Measurements from ENCODE around the gene RNU6-7. TPM values are rescaled to one million over a fixed set of nuclear protein-coding genes. Genes with fewer than 3 reads are reported as not detected.
A peak's percentile ranks its signal among the peaks of the same experiment; 100 is the strongest.

The RNU6-7 gene
- total and polyA plus RNA-seq, 11 donors = not detected

- Histone ChIP-seq H3K9me3 (no peaks in the 10 kb centered on the region), H3K4me3 (no peak overlapping the region), H3K4me1 (peaks cover 0 to 16% (median 5%) of the 10 kb centered on the region in 12 donors), H3K27me3 (no peaks in the 10 kb centered on the region), H3K27ac (no peak overlapping the region), H3K36me3 (no peaks in the 10 kb centered on the region)
- TF ChIP-seq POLR2A (IDR thresholded peaks at IDR 0.05) = no peak
- TF ChIP-seq, protein P1, sequence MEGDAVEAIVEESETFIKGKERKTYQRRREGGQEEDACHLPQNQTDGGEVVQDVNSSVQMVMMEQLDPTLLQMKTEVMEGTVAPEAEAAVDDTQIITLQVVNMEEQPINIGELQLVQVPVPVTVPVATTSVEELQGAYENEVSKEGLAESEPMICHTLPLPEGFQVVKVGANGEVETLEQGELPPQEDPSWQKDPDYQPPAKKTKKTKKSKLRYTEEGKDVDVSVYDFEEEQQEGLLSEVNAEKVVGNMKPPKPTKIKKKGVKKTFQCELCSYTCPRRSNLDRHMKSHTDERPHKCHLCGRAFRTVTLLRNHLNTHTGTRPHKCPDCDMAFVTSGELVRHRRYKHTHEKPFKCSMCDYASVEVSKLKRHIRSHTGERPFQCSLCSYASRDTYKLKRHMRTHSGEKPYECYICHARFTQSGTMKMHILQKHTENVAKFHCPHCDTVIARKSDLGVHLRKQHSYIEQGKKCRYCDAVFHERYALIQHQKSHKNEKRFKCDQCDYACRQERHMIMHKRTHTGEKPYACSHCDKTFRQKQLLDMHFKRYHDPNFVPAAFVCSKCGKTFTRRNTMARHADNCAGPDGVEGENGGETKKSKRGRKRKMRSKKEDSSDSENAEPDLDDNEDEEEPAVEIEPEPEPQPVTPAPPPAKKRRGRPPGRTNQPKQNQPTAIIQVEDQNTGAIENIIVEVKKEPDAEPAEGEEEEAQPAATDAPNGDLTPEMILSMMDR (IDR thresholded peaks at IDR 0.05) = no peak
- WGBS, 4 donors = 75 to 79% (median 76%) methylated on average over 5 of the region's 5 CpGs
- ATAC-seq (peak in 1 of 4 donors; percentile 10), DNase-seq (no peak)
- intact Hi-C loops (cut with DNase I) = loop anchor here in 2 of 10 donors (5.0 kb wide), 2 partner anchors 42 to 312 kb away; no protein-coding TSS in a partner anchor
Observed at GRCh38 chr14:32249371-32249770, 47.5 kb downstream of the RNU6-7 start.

- Histone ChIP-seq H3K9me3 (no peaks in the 10 kb centered on the region), H3K27ac (no peak overlapping the region), H3K4me3 (no peak overlapping the region), H3K36me3 (no peaks in the 10 kb centered on the region), H3K27me3 (no peaks in the 10 kb centered on the region), H3K4me1 (peaks cover 0 to 16% (median 7%) of the 10 kb centered on the region in 12 donors)
- ATAC-seq (no peak), DNase-seq (no peak)
- 89 to 98% (median 92%) methylated on average over 4 of the region's 4 CpGs for WGBS, 4 donors
- TF ChIP-seq, protein P1 (IDR thresholded peaks at IDR 0.05) = no peak
- TF ChIP-seq POLR2A (IDR thresholded peaks at IDR 0.05) = no peak
- intact Hi-C loops (cut with DNase I) = loop anchor here in 9 of 10 donors (2.0 to 10.0 kb wide), 10 partner anchors 42 to 742 kb away; partner anchors contain the start of genes ARHGAP5 (in 2 of the 9), RNU6-7 (in 2 of the 9) and RNU6-8 (in 2 of the 9)
Observed at GRCh38 chr14:32249780-32250179, 47.9 kb downstream of the RNU6-7 start.

GRCh38 chr14:32250681-32251080 is 48.8 kb downstream of the RNU6-7 start:
- TF ChIP-seq, protein P1 (IDR thresholded peaks at IDR 0.05) = no peak
- ATAC-seq (no peak), DNase-seq (no peak)
- Histone ChIP-seq H3K27ac (peak overlapping the region in 1 of 12 donors; percentile 15), H3K4me1 (peaks cover 0 to 24% (median 9%) of the 10 kb centered on the region in 12 donors), H3K27me3 (no peaks in the 10 kb centered on the region), H3K4me3 (no peak overlapping the region), H3K36me3 (no peaks in the 10 kb centered on the region), H3K9me3 (no peaks in the 10 kb centered on the region)
- intact Hi-C loops (cut with DNase I) = loop anchor here in 8 of 10 donors (2.0 to 10.0 kb wide), 9 partner anchors 48 to 743 kb away; partner anchors contain the start of genes ARHGAP5 (in 2 of the 8), RNU6-7 (in 2 of the 8) and RNU6-8 (in 2 of the 8)
- WGBS, 4 donors = 81 to 87% (median 84%) methylated on average over 3 of the region's 3 CpGs

DNA sequence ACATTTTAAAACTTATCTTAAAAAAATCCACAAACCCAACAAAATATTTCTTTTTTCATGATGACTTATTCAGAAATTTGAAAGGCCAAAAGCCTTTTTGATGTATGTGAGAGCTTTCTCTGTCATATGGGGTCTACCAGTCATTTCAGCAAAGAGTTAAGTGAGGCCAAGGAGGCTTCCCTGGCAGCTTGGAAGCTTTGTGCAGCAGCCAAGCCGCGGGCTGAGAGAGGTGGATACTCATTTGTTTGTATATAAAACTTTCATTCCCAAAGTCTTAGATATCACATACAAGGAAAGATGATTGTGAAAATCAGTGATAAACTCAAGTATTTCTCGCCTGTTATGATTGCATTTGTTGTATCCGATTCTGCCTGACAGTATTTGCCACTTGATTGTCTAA is 49.7 kb downstream of the RNU6-7 start:
- Histone ChIP-seq H3K4me3 (no peak overlapping the region), H3K36me3 (no peaks in the 10 kb centered on the region), H3K9me3 (no peaks in the 10 kb centered on the region), H3K27ac (peak overlapping the region in 4 of 12 donors; percentile 0 to 63 (median 20)), H3K4me1 (peaks cover 0 to 30% (median 12%) of the 10 kb centered on the region in 12 donors), H3K27me3 (no peaks in the 10 kb centered on the region)
- TF ChIP-seq, protein P1 (IDR thresholded peaks at IDR 0.05) = no peak
- no peak for TF ChIP-seq POLR2A (IDR thresholded peaks at IDR 0.05)
- ATAC-seq (no peak), DNase-seq (no peak)
- WGBS, 4 donors = 38 to 48% (median 46%) methylated on average over 4 of the region's 4 CpGs
- intact Hi-C loops (cut with DNase I) = loop anchor here in 8 of 10 donors (2.0 to 10.0 kb wide), 9 partner anchors 49 to 744 kb away; partner anchors contain the start of genes ARHGAP5 (in 2 of the 8), RNU6-7 (in 2 of the 8) and RNU6-8 (in 2 of the 8)

Other genes starting within 250 kb of the RNU6-7 start
- gene ARHGAP5, start 124.7 kb upstream of the RNU6-7 start, total RNA-seq = 100 to 1,000 TPM; 141 to 277 (median 254) TPM
- 10 to 100 TPM; 21.0 to 55.2 TPM for gene ARHGAP5, start 124.7 kb upstream of the RNU6-7 start, polyA plus RNA-seq
- not detected for gene RNU6-8, start 1.2 kb downstream of the RNU6-7 start, total RNA-seq
- gene RNU6-8, start 1.2 kb downstream of the RNU6-7 start, polyA plus RNA-seq = not detected
- 100 to 1,000 TPM; 157 to 303 (median 232) TPM for gene AKAP6, start 127.3 kb downstream of the RNU6-7 start, total RNA-seq
- gene AKAP6, start 127.3 kb downstream of the RNU6-7 start, polyA plus RNA-seq = 10 to 100 TPM; 20.4 to 49.3 TPM

Measured in heart left ventricle (tissue), 16 donors.